Measurements from ENCODE around the gene PHF13.

GRCh38 chr1:6582370-6582769, 31.2 kb upstream of the PHF13 start:
- TF ChIP-seq, protein P1, sequence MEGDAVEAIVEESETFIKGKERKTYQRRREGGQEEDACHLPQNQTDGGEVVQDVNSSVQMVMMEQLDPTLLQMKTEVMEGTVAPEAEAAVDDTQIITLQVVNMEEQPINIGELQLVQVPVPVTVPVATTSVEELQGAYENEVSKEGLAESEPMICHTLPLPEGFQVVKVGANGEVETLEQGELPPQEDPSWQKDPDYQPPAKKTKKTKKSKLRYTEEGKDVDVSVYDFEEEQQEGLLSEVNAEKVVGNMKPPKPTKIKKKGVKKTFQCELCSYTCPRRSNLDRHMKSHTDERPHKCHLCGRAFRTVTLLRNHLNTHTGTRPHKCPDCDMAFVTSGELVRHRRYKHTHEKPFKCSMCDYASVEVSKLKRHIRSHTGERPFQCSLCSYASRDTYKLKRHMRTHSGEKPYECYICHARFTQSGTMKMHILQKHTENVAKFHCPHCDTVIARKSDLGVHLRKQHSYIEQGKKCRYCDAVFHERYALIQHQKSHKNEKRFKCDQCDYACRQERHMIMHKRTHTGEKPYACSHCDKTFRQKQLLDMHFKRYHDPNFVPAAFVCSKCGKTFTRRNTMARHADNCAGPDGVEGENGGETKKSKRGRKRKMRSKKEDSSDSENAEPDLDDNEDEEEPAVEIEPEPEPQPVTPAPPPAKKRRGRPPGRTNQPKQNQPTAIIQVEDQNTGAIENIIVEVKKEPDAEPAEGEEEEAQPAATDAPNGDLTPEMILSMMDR (IDR thresholded peaks at IDR 0.05), result no peak
- TF ChIP-seq POLR2AphosphoS5 (IDR thresholded peaks at IDR 0.05), result no peak
- no peak for TF ChIP-seq POLR2A (IDR thresholded peaks at IDR 0.05)
